Gastrocnemius medialis (tissue), 4 donors: ENCODE measurements around the gene ATXN10.

Source experiments
- CTCF ChIP-seq, 5 experiments: fragments of 450-650 bp in 3 of 5; fragments of 200-600 bp in 2 of 5; sonication (generic) in 2 of 5; IDR thresholded peaks in 4 of 5; conservative IDR thresholded peaks in 1 of 5; 1 replicate in 4 of 5; 2 replicates in 1 of 5; pipeline ENCODE4 v1.5.1; 2016 to 2019; ENCODE audit warnings: antibody characterized with exemption in 5 of 5, mild to moderate bottlenecking in 3 of 5, moderate library complexity in 3 of 5
- POLR2A ChIP-seq, 2 donors: fragments of 450-650 bp; IDR thresholded peaks; one replicate each; pipeline ENCODE4 v1.6.1; 2017; ENCODE audit warnings: antibody characterized with exemption in 2 of 2, mild to moderate bottlenecking in 2 of 2, moderate library complexity in 2 of 2

GRCh38 chr22:45771057-45771456, 99.4 kb downstream of the ATXN10 start:
- TF ChIP-seq CTCF (IDR thresholded peaks at IDR 0.05 in 4 of 5, conservative IDR thresholded peaks at IDR 0.05 in 1 of 5): no peak
- TF ChIP-seq POLR2A (IDR thresholded peaks at IDR 0.05): no peak
